Lung (tissue), 12 donors: ENCODE data around the gene ARID2. TPM values are rescaled to one million over a fixed set of nuclear protein-coding genes. Genes with fewer than 3 reads are reported as not detected.

ENCODE experiments used
- ATAC-seq: fragments of 200-7000 bp; cut with Tn5 transposase; one replicate; pipeline ENCODE4 v1.9.1; 2020; ENCODE audit warnings: moderate number of reproducible peaks; ENCODE audit not compliant: insufficient read depth, low FRiP score
- DNase-seq, 3 donors: peaks; one replicate each; pipeline ENCODE4 v3.0.0-alpha.2; 2013 to 2017
- H3K27ac ChIP-seq, 2 donors: one replicate each; pipeline ENCODE4 v1.5.1; 2013; ENCODE audit warnings: mild to moderate bottlenecking in 2 of 2, moderate library complexity in 2 of 2, control low read depth in 1 of 2, inconsistent platforms in 1 of 2, low read depth in 1 of 2, low read length in 1 of 2
- H3K27me3 ChIP-seq, 3 donors: one replicate each; pipeline ENCODE4 v1.5.1; 2013; ENCODE audit warnings: low read length in 2 of 3; ENCODE audit not compliant: control insufficient read depth in 3 of 3, insufficient read depth in 3 of 3
- H3K36me3 ChIP-seq, 4 donors: one replicate each; pipeline ENCODE4 v1.5.1; 2013; ENCODE audit warnings: low read length in 4 of 4, mild to moderate bottlenecking in 1 of 4, moderate library complexity in 1 of 4; ENCODE audit not compliant: control insufficient read depth in 4 of 4, insufficient read depth in 4 of 4
- H3K4me1 ChIP-seq, 5 donors: one replicate each; pipeline ENCODE4 v1.5.1; 2013; ENCODE audit warnings: low read length in 5 of 5, mild to moderate bottlenecking in 2 of 5, moderate library complexity in 1 of 5; ENCODE audit not compliant: control insufficient read depth in 5 of 5, insufficient read depth in 5 of 5
- H3K4me3 ChIP-seq: one replicate; pipeline ENCODE4 v1.5.1; 2013; ENCODE audit warnings: mild to moderate bottlenecking, control low read depth, moderate library complexity
- H3K9ac ChIP-seq, 2 donors: one replicate each; pipeline ENCODE4 v1.5.1; 2013; ENCODE audit warnings: low read length in 2 of 2, control low read depth in 1 of 2; ENCODE audit not compliant: insufficient read depth in 1 of 2
- H3K9me3 ChIP-seq, 4 donors: one replicate each; pipeline ENCODE4 v1.5.1; 2013; ENCODE audit warnings: low read length in 3 of 4, mild to moderate bottlenecking in 1 of 4, moderate library complexity in 1 of 4; ENCODE audit not compliant: control insufficient read depth in 4 of 4, insufficient read depth in 3 of 4
- WGBS, 2 donors: extraction: QIAGEN DNeasy Blood & Tissue Kit; methylation state at CpG; one replicate each; pipeline ENCODE4 v1.1.7; 2013; 5-methylcytosine and 5-hydroxymethylcytosine counted together
- polyA plus RNA-seq, 2 donors: library from polyadenylated mRNA; stranded (reverse); fragments of 200-250 nt; gene quantifications; one replicate each; pipeline ENCODE4 v1.2.1, GENCODE V29; 2013
- total RNA-seq, 2 donors: library from RNA; depleted of rRNA in 1 of 2; stranded (reverse); fragments of >200 nt in 1 of 2; gene quantifications; one replicate each; pipeline ENCODE4 v1.2.1, GENCODE V29; 2014 to 2021
- TF ChIP-seq, protein P1 (sequence below): IDR thresholded peaks from 2 replicates; pipeline ENCODE4 v1.5.1; 2012; ENCODE audit warnings: mild to moderate bottlenecking; ENCODE audit errors: control extremely low read depth, extremely low read depth
- donor health status: control.
- donor health status: control.
- donor health status: Bipolar disorder and iron deficiency.
- donor health status: healthy.
- donor health status: DM: yes; HTN: yes; CAD: no.

ARID2 gene
- total and polyA plus RNA-seq, 4 donors, result 5.3 to 79.2 (median 17.5) TPM

- Histone ChIP-seq H3K27ac (no peak overlapping the region), H3K27me3 (no peaks in the 10 kb centered on the region), H3K36me3 (peaks cover 2 to 22% (median 8%) of the 10 kb centered on the region in 4 donors), H3K9me3 (no peaks in the 10 kb centered on the region), H3K4me3 (no peak overlapping the region), H3K4me1 (peaks cover 0 to 6% (median 0%) of the 10 kb centered on the region in 5 donors), H3K9ac (no peak overlapping the region)
- no peak for ATAC-seq
- peak in 2 of 3 donors; percentile 24 to 33 for DNase-seq
- TF ChIP-seq, protein P1, sequence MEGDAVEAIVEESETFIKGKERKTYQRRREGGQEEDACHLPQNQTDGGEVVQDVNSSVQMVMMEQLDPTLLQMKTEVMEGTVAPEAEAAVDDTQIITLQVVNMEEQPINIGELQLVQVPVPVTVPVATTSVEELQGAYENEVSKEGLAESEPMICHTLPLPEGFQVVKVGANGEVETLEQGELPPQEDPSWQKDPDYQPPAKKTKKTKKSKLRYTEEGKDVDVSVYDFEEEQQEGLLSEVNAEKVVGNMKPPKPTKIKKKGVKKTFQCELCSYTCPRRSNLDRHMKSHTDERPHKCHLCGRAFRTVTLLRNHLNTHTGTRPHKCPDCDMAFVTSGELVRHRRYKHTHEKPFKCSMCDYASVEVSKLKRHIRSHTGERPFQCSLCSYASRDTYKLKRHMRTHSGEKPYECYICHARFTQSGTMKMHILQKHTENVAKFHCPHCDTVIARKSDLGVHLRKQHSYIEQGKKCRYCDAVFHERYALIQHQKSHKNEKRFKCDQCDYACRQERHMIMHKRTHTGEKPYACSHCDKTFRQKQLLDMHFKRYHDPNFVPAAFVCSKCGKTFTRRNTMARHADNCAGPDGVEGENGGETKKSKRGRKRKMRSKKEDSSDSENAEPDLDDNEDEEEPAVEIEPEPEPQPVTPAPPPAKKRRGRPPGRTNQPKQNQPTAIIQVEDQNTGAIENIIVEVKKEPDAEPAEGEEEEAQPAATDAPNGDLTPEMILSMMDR, result no peak
Observed at GRCh38 chr12:45833401-45833800, 103.9 kb downstream of the ARID2 start.

- Histone ChIP-seq H3K4me3 (no peak overlapping the region), H3K27ac (no peak overlapping the region), H3K27me3 (no peaks in the 10 kb centered on the region), H3K36me3 (peaks cover 3 to 24% (median 12%) of the 10 kb centered on the region in 4 donors), H3K4me1 (peaks cover 0 to 6% (median 0%) of the 10 kb centered on the region in 5 donors), H3K9me3 (no peaks in the 10 kb centered on the region), H3K9ac (no peak overlapping the region)
- ATAC-seq, result no peak
- whole genome bisulfite sequencing, 2 donors, result 97 to 100% methylated on average over 1 of the region's 1 CpG
- TF ChIP-seq, protein P1, result no peak
- no peak for DNase-seq
Observed at GRCh38 chr12:45834809-45835208, 105.3 kb downstream of the ARID2 start.

DNA sequence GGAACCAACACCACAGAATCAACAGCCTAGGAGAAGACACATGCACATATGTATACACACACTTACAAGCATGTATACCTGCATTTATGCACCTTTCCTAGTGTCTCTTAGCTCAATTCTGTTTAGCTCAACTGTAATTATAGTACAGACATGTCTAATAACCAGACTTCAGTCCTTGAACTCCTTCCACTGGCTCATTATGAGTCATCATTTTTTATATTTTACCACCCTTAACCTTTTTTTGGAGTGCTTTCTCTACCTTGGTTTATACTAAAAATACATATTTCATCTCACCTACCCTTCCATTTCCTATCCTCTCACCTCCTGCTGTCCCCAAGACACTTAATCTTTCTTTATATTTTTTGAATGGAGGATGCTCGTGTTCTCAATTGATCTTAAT, 110.4 kb downstream of the ARID2 start:
- Histone ChIP-seq H3K36me3 (peaks cover 5 to 31% (median 15%) of the 10 kb centered on the region in 4 donors), H3K27ac (no peak overlapping the region), H3K27me3 (no peaks in the 10 kb centered on the region), H3K9me3 (no peaks in the 10 kb centered on the region), H3K9ac (no peak overlapping the region), H3K4me1 (no peaks in the 10 kb centered on the region), H3K4me3 (no peak overlapping the region)
- DNase-seq, result no peak
- ATAC-seq, result no peak
- TF ChIP-seq, protein P1, result no peak
- WGBS, 2 donors, result 97 to 100% methylated on average over 1 of the region's 1 CpG

DNA sequence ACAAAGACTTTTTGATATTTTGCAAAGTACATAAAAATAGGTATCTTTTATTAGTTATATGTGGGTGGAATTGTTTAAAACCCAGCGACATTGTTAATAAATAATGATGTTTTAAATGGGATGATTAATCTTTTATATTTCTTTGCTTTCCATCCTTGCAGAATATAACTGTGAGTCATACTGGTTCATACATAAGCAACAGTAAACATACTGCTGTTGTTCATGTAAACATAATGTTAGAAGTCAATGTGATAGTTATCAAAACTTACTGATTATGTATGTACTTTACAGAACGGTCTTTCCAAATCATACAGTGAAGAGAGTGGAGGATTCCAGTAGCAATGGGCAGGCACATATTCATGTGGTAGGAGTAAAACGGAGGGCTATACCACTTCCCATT, 119.8 kb downstream of the ARID2 start:
- Histone ChIP-seq H3K36me3 (peaks cover 25 to 30% (median 26%) of the 10 kb centered on the region in 4 donors), H3K9ac (no peak overlapping the region), H3K27me3 (no peaks in the 10 kb centered on the region), H3K4me1 (peaks cover 0 to 6% (median 0%) of the 10 kb centered on the region in 5 donors), H3K4me3 (no peak overlapping the region), H3K27ac (no peak overlapping the region), H3K9me3 (no peaks in the 10 kb centered on the region)
- ATAC-seq, result no peak
- WGBS, 2 donors, result 81 to 89% methylated on average over 3 of the region's 3 CpGs
- TF ChIP-seq, protein P1, result no peak
- no peak for DNase-seq
